Epithelial cell of proximal tubule (primary cell): ENCODE measurements around the gene TMPRSS4. TPM values are rescaled to one million over a fixed set of nuclear protein-coding genes. Genes with fewer than 3 reads are reported as not detected.
"Not testable (repeated sequence)": the region's sequence is repeated elsewhere in the genome, so short reads cannot be mapped to it uniquely, and the experiment has no call there.

ENCODE experiments used
- DNase-seq: peaks from one replicate; pipeline ENCODE4 v3.0.0-alpha.2; 2011; ENCODE audit warnings: low read depth
- H3K4me3 ChIP-seq: 2 replicates; pipeline ENCODE4 v1.5.1; 2011; ENCODE audit warnings: low read depth, mild to moderate bottlenecking, low read length
- CTCF ChIP-seq: conservative IDR thresholded peaks from 2 replicates; pipeline ENCODE4 v1.5.1; 2012; ENCODE audit warnings: low read depth, mild to moderate bottlenecking, low read length
- total RNA-seq: library from RNA; depleted of rRNA; stranded (reverse); fragments of >200 nt; gene quantifications from 2 replicates; pipeline ENCODE4 v1.2.3, GENCODE V29; 2015

The TMPRSS4 gene
- total RNA-seq, 1 donor from 2014 or later: 26.6 TPM

- H3K4me3 ChIP-seq: no peak overlapping the region
- no peak for TF ChIP-seq CTCF
- no peak for DNase-seq
Measured at GRCh38 chr11:118057251-118058145, 19.4 kb upstream of the TMPRSS4 start.

GRCh38 chr11:118058311-118059245 is 18.3 kb upstream of the TMPRSS4 start:
- no peak for TF ChIP-seq CTCF
- no peak for DNase-seq
- H3K4me3 ChIP-seq: no peak overlapping the region

GRCh38 chr11:118059246-118059940 is 17.5 kb upstream of the TMPRSS4 start:
- no peak for DNase-seq
- TF ChIP-seq CTCF: no peak
- H3K4me3 ChIP-seq: no peak overlapping the region

DNA sequence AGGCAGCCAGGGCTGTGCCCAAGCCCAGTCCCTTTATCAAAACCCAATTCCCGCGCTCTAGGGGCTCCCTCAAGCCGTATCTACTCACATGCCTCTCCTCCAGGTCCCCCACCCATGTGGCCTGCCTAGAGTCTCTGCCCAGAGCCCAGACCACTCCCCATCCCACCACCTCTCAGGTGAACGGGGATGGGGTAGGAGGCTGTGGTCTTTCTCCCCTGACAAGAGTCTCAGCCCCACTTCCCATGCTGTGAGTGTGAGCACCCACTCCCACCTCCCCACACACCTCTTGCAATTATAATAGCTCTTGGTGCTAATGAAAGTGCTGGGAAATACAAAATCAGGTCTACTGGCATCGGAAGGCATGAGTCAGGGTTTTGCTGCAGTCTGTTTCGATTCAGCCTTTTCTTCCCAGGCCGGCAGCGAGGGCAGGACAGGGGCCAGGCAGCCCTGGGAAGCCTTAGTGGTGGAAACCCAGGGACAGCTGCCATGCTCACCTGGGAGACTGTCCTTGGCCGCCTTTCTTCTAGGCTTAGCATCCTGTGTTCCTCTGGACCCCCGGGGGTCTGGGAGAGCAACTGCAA is 16.7 kb upstream of the TMPRSS4 start:
- H3K4me3 ChIP-seq: no peak overlapping the region
- DNase-seq: no peak
- no peak for TF ChIP-seq CTCF

DNA sequence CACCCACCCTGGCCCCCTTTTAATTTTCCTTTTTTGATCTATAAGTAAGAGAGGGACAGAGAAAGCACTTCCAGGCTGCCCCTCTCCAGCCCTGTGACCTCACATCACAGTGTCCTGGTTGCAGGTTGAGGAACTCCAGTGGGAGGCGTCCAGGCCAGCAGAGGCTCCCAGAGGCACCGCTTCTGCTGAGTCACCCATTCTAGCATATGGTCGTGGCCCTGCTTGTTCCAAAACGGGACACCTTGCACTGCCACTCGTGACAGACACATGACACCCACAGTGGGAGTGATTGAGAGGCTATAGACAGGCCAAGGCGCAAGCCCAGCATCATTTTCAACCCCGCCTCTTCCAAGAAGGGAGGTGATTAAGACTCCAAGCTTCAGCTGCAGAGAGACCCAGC is 16.0 kb upstream of the TMPRSS4 start:
- TF ChIP-seq CTCF: no peak
- H3K4me3 ChIP-seq: no peak overlapping the region
- no peak for DNase-seq

GRCh38 chr11:118061586-118062125 is 15.2 kb upstream of the TMPRSS4 start:
- no peak for DNase-seq
- no peak for TF ChIP-seq CTCF
- H3K4me3 ChIP-seq: no peak overlapping the region

GRCh38 chr11:118062181-118062580 is 14.7 kb upstream of the TMPRSS4 start:
- not testable (repeated sequence) for H3K4me3 ChIP-seq, DNase-seq

DNA sequence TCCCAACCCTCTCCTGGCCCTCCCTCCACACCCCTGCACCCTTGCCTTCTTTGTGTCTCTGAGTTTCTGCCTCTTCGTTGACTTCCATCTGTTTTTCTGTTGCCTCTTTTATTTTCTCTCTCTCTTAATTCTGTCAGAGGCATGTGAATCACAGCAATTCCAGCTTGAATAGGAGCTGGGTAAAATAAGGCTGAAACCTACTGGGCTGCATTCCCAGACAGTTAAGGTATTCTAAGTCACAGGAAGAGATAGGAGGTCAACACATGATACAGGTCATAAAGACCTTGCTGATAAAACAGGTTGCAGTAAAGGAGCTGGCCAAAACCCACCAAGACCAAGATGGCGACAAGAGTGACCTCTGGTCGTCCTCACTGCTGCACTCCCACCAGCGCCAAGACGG is 14.2 kb upstream of the TMPRSS4 start:
- DNase-seq, H3K4me3 ChIP-seq: not testable (repeated sequence)
